ENCODE measurements around the gene AP5Z1.

The AP5Z1 gene

GRCh38 chr7:4803397-4804241, 28.2 kb downstream of the AP5Z1 start:
- DNase-seq (ENCODE audit: low spot score) = no peak

- DNase-seq (ENCODE audit: low spot score) = no peak
Measured at GRCh38 chr7:4805110-4805983, 29.9 kb downstream of the AP5Z1 start.

GRCh38 chr7:4805984-4806300, 30.5 kb downstream of the AP5Z1 start:
- no peak for DNase-seq (ENCODE audit: low spot score)

GRCh38 chr7:4806983-4807597, 31.7 kb downstream of the AP5Z1 start:
- DNase-seq (ENCODE audit: low spot score) = no peak

GRCh38 chr7:4807598-4808016, 32.2 kb downstream of the AP5Z1 start:
- DNase-seq (ENCODE audit: low spot score) = no peak

GRCh38 chr7:4808026-4808425, 32.6 kb downstream of the AP5Z1 start:
- DNase-seq (ENCODE audit: low spot score) = no peak

GRCh38 chr7:4808565-4808964, 33.1 kb downstream of the AP5Z1 start:
- DNase-seq (ENCODE audit: low spot score) = no peak

- no peak for DNase-seq (ENCODE audit: low spot score)
Measured at GRCh38 chr7:4809091-4809591, 33.7 kb downstream of the AP5Z1 start.

GRCh38 chr7:4809666-4810065, 34.2 kb downstream of the AP5Z1 start:
- DNase-seq (ENCODE audit: low spot score) = no peak

GRCh38 chr7:4814433-4814832, 39.0 kb downstream of the AP5Z1 start:
- no peak for DNase-seq (ENCODE audit: low spot score)

GRCh38 chr7:4815121-4815520, 39.7 kb downstream of the AP5Z1 start:
- DNase-seq (ENCODE audit: low spot score) = no peak

- no peak for DNase-seq (ENCODE audit: low spot score)
Measured at GRCh38 chr7:4815609-4816418, 40.4 kb downstream of the AP5Z1 start.

GRCh38 chr7:4816419-4817080, 41.1 kb downstream of the AP5Z1 start:
- DNase-seq (ENCODE audit: low spot score) = no peak

- no peak for DNase-seq (ENCODE audit: low spot score)
Measured at GRCh38 chr7:4817178-4817901, 41.9 kb downstream of the AP5Z1 start.

GRCh38 chr7:4818000-4818794, 42.8 kb downstream of the AP5Z1 start:
- DNase-seq (ENCODE audit: low spot score) = no peak

- no peak for DNase-seq (ENCODE audit: low spot score)
Measured at GRCh38 chr7:4819560-4820404, 44.4 kb downstream of the AP5Z1 start.

- DNase-seq (ENCODE audit: low spot score) = no peak
Measured at GRCh38 chr7:4820405-4820966, 45.1 kb downstream of the AP5Z1 start.

- no peak for DNase-seq (ENCODE audit: low spot score)
Measured at GRCh38 chr7:4820967-4821471, 45.6 kb downstream of the AP5Z1 start.

Measured in SW480 (cell line).